Liver (tissue), 9 donors: ENCODE results near the gene GNG2. TPM values are rescaled to one million over a fixed set of nuclear protein-coding genes. Genes with fewer than 3 reads are reported as not detected.

ENCODE experiments used
- DNase-seq: peaks from one replicate; pipeline ENCODE4 v3.0.0-alpha.2; 2017; ENCODE audit warnings: low spot score
- H3K27ac ChIP-seq, 2 donors: one replicate each; pipeline ENCODE4 v1.7.0; 2013; ENCODE audit warnings: inconsistent platforms in 2 of 2, low read length in 2 of 2, control low read depth in 1 of 2, low read depth in 1 of 2, mild to moderate bottlenecking in 1 of 2
- H3K27me3 ChIP-seq, 4 donors: one replicate each; pipeline versions ENCODE4 v1.6.1 to v1.7.0; 2013; ENCODE audit warnings: low read length in 3 of 4, inconsistent platforms in 1 of 4, mild to moderate bottlenecking in 1 of 4, moderate library complexity in 1 of 4; ENCODE audit not compliant: control insufficient read depth in 4 of 4, insufficient read depth in 4 of 4
- H3K36me3 ChIP-seq, 4 donors: one replicate each; pipeline versions ENCODE4 v1.6.1 to v1.7.0; 2013; ENCODE audit warnings: low read length in 3 of 4, mild to moderate bottlenecking in 3 of 4, low read depth in 1 of 4, moderate library complexity in 1 of 4; ENCODE audit not compliant: control insufficient read depth in 4 of 4, insufficient read depth in 3 of 4
- H3K4me1 ChIP-seq, 4 donors: one replicate each; pipeline versions ENCODE4 v1.6.1 to v1.7.0; 2013; ENCODE audit warnings: low read length in 3 of 4, mild to moderate bottlenecking in 3 of 4, moderate library complexity in 1 of 4; ENCODE audit not compliant: control insufficient read depth in 4 of 4, insufficient read depth in 4 of 4
- H3K4me3 ChIP-seq, 3 donors: one replicate each; pipeline versions ENCODE4 v1.6.1 to v1.7.0; 2013; ENCODE audit warnings: low read length in 3 of 3, control low read depth in 1 of 3, low read depth in 1 of 3, mild to moderate bottlenecking in 1 of 3
- H3K9ac ChIP-seq, 2 donors: one replicate each; pipeline ENCODE4 v1.7.0; 2013; ENCODE audit warnings: low read length in 2 of 2, mild to moderate bottlenecking in 2 of 2, moderate library complexity in 2 of 2, control low read depth in 1 of 2, low read depth in 1 of 2
- H3K9me3 ChIP-seq, 4 donors: one replicate each; pipeline versions ENCODE4 v1.6.1 to v1.7.0; 2013; ENCODE audit warnings: low read length in 3 of 4; ENCODE audit not compliant: control insufficient read depth in 4 of 4
- CTCF ChIP-seq: fragments of 150-350 bp; IDR thresholded peaks from 2 replicates; pipeline ENCODE4 v1.5.1; 2017; ENCODE audit warnings: improper control_type of control experiment, low read depth, low read length; ENCODE audit not compliant: missing input control
- EGR1 ChIP-seq, 2 donors: IDR thresholded peaks; 2 replicates each; pipeline ENCODE4 v1.6.1; 2016 to 2018; ENCODE audit warnings: antibody characterized with exemption in 2 of 2, low read depth in 2 of 2
- FOXA1 ChIP-seq: IDR thresholded peaks from 2 replicates; pipeline ENCODE4 v1.6.1; 2016; ENCODE audit warnings: antibody characterized with exemption
- FOXA2 ChIP-seq: IDR thresholded peaks from 2 replicates; pipeline ENCODE4 v1.6.1; 2016; ENCODE audit warnings: antibody characterized with exemption
- GABPA ChIP-seq, 2 donors: IDR thresholded peaks in 1 of 2; conservative IDR thresholded peaks in 1 of 2; 2 replicates each; pipeline ENCODE4 v1.6.1; 2016; ENCODE audit warnings: antibody characterized with exemption in 2 of 2, mild to moderate bottlenecking in 1 of 2, moderate library complexity in 1 of 2
- HNF4A ChIP-seq, 2 donors: conservative IDR thresholded peaks; 2 replicates each; pipeline ENCODE4 v1.6.1; 2016; ENCODE audit warnings: antibody characterized with exemption in 2 of 2, mild to moderate bottlenecking in 2 of 2
- HNF4G ChIP-seq: IDR thresholded peaks from 2 replicates; pipeline ENCODE4 v1.6.1; 2016; ENCODE audit warnings: antibody characterized with exemption
- JUND ChIP-seq, 2 donors: IDR thresholded peaks; 2 replicates each; pipeline ENCODE4 v1.6.1; 2016; ENCODE audit warnings: antibody characterized with exemption in 2 of 2
- NR2F2 ChIP-seq: IDR thresholded peaks from 2 replicates; pipeline ENCODE4 v1.6.1; 2016; ENCODE audit warnings: antibody characterized with exemption
- RAD21 ChIP-seq, 2 donors: IDR thresholded peaks; 2 replicates each; pipeline ENCODE4 v1.6.1; 2016; ENCODE audit warnings: antibody characterized with exemption in 2 of 2, mild to moderate bottlenecking in 2 of 2
- REST ChIP-seq: IDR thresholded peaks from 2 replicates; pipeline ENCODE4 v1.6.1; 2016; ENCODE audit warnings: antibody characterized with exemption, mild to moderate bottlenecking
- RXRA ChIP-seq, 2 donors: IDR thresholded peaks; 2 replicates each; pipeline ENCODE4 v1.6.1; 2017 to 2018; ENCODE audit warnings: antibody characterized with exemption in 2 of 2, mild to moderate bottlenecking in 1 of 2
- SP1 ChIP-seq: IDR thresholded peaks from 2 replicates; pipeline ENCODE4 v1.6.1; 2018; ENCODE audit warnings: antibody characterized with exemption, mild to moderate bottlenecking
- TAF1 ChIP-seq: conservative IDR thresholded peaks from 2 replicates; pipeline ENCODE4 v1.6.1; 2016; ENCODE audit warnings: antibody characterized with exemption, mild to moderate bottlenecking
- YY1 ChIP-seq: IDR thresholded peaks from 2 replicates; pipeline ENCODE4 v1.6.1; 2016; ENCODE audit warnings: antibody characterized with exemption, mild to moderate bottlenecking
- ZBTB33 ChIP-seq: IDR thresholded peaks from 2 replicates; pipeline ENCODE4 v1.6.1; 2016; ENCODE audit warnings: antibody characterized with exemption
- WGBS: extraction: QIAGEN DNeasy Blood & Tissue Kit; methylation state at CpG from one replicate; pipeline ENCODE4 v1.1.7; 2013; 5-methylcytosine and 5-hydroxymethylcytosine counted together
- polyA plus RNA-seq, 2 donors: library from polyadenylated mRNA; stranded (reverse) in 1 of 2; unstranded in 1 of 2; fragments of 200-250 nt in 1 of 2; fragments of >200 nt in 1 of 2; fragmentation: Nextera tagmentation in 1 of 2; extraction: Ambion mirVana in 1 of 2; gene quantifications; one replicate each; pipeline versions ENCODE4 v1.2.1 to v1.2.3, GENCODE V29; 2013 to 2015
- total RNA-seq, 2 donors: library from RNA; depleted of rRNA; stranded (reverse); fragments of >200 nt; gene quantifications; one replicate each; pipeline ENCODE4 v1.2.3, GENCODE V29; 2014
- TF ChIP-seq, protein P1 (sequence below): IDR thresholded peaks from 2 replicates; pipeline ENCODE4 v1.6.1; 2016; ENCODE audit warnings: antibody characterized with exemption
- TF ChIP-seq, protein P2 (sequence below): IDR thresholded peaks from 2 replicates; pipeline ENCODE4 v1.6.1; 2016; ENCODE audit warnings: antibody characterized with exemption
- donor health status: healthy.
- donor health status: healthy.
- donor health status: healthy.
- donor health status: healthy.
- donor health status: healthy.

GNG2 gene
- total and polyA plus RNA-seq, 4 donors, result 3.5 to 11.2 (median 4.4) TPM

GRCh38 chr14:51922624-51923023 lies 62.2 kb downstream of the GNG2 start:
- TF ChIP-seq YY1 (no peak), NR2F2 (no peak), TAF1 (no peak), RAD21 (IDR thresholded peaks at IDR 0.05) (no peak), ZBTB33 (no peak), CTCF (no peak), FOXA1 (no peak), REST (no peak), EGR1 (IDR thresholded peaks at IDR 0.05; ENCODE audit: low read depth in 2 of 2) (no peak), JUND (IDR thresholded peaks at IDR 0.05) (no peak), HNF4G (no peak), GABPA (IDR thresholded peaks at IDR 0.05 in 1 of 2, conservative IDR thresholded peaks at IDR 0.05 in 1 of 2) (no peak), SP1 (no peak), HNF4A (conservative IDR thresholded peaks at IDR 0.05) (no peak), FOXA2 (no peak), RXRA (IDR thresholded peaks at IDR 0.05) (no peak)
- TF ChIP-seq, protein P1, sequence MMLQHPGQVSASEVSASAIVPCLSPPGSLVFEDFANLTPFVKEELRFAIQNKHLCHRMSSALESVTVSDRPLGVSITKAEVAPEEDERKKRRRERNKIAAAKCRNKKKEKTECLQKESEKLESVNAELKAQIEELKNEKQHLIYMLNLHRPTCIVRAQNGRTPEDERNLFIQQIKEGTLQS, result no peak
- TF ChIP-seq, protein P2, sequence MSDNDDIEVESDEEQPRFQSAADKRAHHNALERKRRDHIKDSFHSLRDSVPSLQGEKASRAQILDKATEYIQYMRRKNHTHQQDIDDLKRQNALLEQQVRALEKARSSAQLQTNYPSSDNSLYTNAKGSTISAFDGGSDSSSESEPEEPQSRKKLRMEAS, result no peak
- Histone ChIP-seq H3K4me1 (no peaks in the 10 kb centered on the region), H3K27me3 (no peaks in the 10 kb centered on the region), H3K9ac (no peak overlapping the region), H3K9me3 (no peaks in the 10 kb centered on the region), H3K36me3 (no peaks in the 10 kb centered on the region), H3K4me3 (no peak overlapping the region), H3K27ac (no peak overlapping the region)
- WGBS, result 59% methylated on average over 6 of the region's 6 CpGs
- no peak for DNase-seq
